Brain microvascular endothelial cell (primary cell): ENCODE results near the gene AGPS.

Experiments
- DNase-seq: peaks from one replicate; pipeline ENCODE4 v3.0.0-alpha.2; 2020
- H3K27ac ChIP-seq: fragments of 250-450 bp; sonication (Bioruptor Pico); 2 replicates; pipeline ENCODE4 v1.5.1; 2020; ENCODE audit warnings: mild to moderate bottlenecking, moderate library complexity
- H3K27me3 ChIP-seq: fragments of 250-450 bp; sonication (Bioruptor Pico); replicated peaks from 2 replicates; pipeline ENCODE4 v1.5.1; 2020; ENCODE audit warnings: mild to moderate bottlenecking
- H3K36me3 ChIP-seq: fragments of 250-450 bp; sonication (Bioruptor Pico); replicated peaks from 2 replicates; pipeline ENCODE4 v1.5.1; 2020; ENCODE audit warnings: mild to moderate bottlenecking
- H3K4me3 ChIP-seq: 2 replicates; pipeline ENCODE4 v1.5.1; 2011; ENCODE audit warnings: low read depth, mild to moderate bottlenecking, control low read depth, low read length, moderate library complexity
- in situ Hi-C: cut with HindIII; loops from 2 replicates; pipeline ENCODE4 v1.10.0; 2017; ENCODE audit warnings: low sequenced_read_pairs, low pct_ligation_motif_present
- TF ChIP-seq, protein P1 (sequence below): IDR thresholded peaks from 2 replicates; pipeline ENCODE4 v1.5.1; 2011; ENCODE audit warnings: low read depth, mild to moderate bottlenecking, moderate library complexity, low read length, control low read depth, inconsistent platforms; ENCODE audit errors: missing control alignments

AGPS gene

DNA sequence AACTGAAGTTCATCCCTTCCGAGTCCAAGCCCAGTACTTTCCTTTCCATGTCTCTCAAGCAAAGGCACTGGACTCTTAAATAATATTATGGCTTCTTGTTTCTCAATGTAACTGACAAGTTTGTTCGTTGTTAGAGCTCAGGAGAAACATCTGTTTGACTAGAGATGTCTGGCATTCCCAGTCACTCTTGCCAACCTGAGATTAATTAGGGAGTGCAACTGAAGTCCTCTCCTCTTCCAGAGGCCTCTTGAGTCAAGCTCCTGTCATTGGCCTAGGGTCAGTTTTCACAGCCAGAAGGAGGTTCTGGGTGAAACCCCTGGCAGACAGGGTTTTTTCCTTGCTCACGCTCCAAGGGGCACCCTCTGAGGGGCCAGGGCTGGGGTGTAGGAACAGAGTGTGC lies 196.1 kb downstream of the AGPS start:
- H3K27ac ChIP-seq = no peak overlapping the region
- H3K4me3 ChIP-seq = no peak overlapping the region
- no peaks in the 10 kb centered on the region for H3K27me3 ChIP-seq
- TF ChIP-seq, protein P1, sequence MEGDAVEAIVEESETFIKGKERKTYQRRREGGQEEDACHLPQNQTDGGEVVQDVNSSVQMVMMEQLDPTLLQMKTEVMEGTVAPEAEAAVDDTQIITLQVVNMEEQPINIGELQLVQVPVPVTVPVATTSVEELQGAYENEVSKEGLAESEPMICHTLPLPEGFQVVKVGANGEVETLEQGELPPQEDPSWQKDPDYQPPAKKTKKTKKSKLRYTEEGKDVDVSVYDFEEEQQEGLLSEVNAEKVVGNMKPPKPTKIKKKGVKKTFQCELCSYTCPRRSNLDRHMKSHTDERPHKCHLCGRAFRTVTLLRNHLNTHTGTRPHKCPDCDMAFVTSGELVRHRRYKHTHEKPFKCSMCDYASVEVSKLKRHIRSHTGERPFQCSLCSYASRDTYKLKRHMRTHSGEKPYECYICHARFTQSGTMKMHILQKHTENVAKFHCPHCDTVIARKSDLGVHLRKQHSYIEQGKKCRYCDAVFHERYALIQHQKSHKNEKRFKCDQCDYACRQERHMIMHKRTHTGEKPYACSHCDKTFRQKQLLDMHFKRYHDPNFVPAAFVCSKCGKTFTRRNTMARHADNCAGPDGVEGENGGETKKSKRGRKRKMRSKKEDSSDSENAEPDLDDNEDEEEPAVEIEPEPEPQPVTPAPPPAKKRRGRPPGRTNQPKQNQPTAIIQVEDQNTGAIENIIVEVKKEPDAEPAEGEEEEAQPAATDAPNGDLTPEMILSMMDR = no peak
- no peaks in the 10 kb centered on the region for H3K36me3 ChIP-seq
- no peak for DNase-seq
- in situ Hi-C loops = no loop called here

DNA sequence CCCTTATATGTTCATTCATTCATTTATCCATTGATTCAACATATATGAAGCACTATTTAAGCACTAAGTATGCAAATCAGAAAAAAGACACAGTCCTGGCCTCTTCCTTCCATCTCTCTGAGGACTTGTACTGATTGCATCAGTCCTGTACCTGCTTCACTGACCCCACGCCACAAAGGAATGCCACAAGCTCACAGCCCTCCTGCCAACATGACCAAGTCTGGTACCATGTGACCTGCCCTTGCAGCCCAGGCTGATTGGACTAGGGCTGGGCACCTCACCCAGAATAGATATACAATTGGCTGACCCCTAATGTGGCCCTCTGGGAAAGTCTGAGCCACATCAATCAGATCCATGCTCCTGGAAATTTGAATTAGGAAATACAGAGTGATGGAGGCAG lies 196.6 kb downstream of the AGPS start:
- in situ Hi-C loops = no loop called here

DNA sequence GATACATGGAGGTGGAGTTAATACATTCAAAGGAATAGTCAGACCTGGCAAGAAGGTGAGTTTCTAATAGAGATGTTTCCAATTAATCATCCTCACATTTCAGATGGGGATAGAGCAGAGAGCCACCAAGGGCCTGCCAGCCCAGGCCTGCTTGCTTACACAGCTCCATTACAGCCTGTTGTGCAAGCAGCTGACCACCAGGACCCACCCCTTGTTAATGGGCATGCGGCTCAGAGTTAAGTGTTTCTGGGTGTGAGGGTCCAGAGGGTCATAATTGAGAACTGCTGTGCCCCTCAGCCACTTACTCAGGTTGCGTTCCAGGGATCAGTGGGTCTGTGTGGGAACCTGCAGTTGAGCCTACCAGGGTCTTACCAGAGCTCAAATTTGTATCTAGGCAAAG lies 199.8 kb downstream of the AGPS start:
- no peak for DNase-seq
- no peak overlapping the region for H3K4me3 ChIP-seq
- in situ Hi-C loops = no loop called here
- H3K36me3 ChIP-seq = no peaks in the 10 kb centered on the region
- no peak overlapping the region for H3K27ac ChIP-seq
- TF ChIP-seq, protein P1 = no peak
- H3K27me3 ChIP-seq = no peaks in the 10 kb centered on the region

More for the DNA sequence above, 196.6 kb downstream of the AGPS start:
- TF ChIP-seq, protein P1 = no peak
- no peak for DNase-seq
- H3K36me3 ChIP-seq = no peaks in the 10 kb centered on the region
- H3K27me3 ChIP-seq = no peaks in the 10 kb centered on the region
- H3K27ac ChIP-seq = no peak overlapping the region
- H3K4me3 ChIP-seq = no peak overlapping the region

DNA sequence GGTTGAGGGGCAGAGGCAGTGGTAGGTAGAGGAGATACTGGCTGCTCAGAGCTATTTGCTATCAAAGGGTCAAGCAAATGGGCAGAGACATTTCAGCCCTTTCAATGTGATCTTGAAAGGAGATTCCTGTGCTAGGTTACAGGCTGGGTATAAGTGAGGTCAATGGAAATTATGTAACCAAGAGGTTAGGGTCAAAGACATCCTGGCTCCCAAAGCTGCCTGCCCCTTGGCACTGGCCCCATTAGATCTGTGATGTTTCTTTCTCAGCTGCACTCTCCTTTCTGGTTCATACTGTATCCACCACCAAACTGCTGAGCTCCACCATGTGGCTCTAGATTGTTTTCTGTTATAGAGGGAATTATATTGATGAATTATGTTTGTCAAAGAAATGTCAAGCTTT lies 200.4 kb downstream of the AGPS start:
- Histone ChIP-seq H3K4me3 (no peak overlapping the region), H3K27ac (no peak overlapping the region), H3K27me3 (no peaks in the 10 kb centered on the region), H3K36me3 (no peaks in the 10 kb centered on the region)
- DNase-seq = no peak
- in situ Hi-C loops = no loop called here
- TF ChIP-seq, protein P1 = no peak

DNA sequence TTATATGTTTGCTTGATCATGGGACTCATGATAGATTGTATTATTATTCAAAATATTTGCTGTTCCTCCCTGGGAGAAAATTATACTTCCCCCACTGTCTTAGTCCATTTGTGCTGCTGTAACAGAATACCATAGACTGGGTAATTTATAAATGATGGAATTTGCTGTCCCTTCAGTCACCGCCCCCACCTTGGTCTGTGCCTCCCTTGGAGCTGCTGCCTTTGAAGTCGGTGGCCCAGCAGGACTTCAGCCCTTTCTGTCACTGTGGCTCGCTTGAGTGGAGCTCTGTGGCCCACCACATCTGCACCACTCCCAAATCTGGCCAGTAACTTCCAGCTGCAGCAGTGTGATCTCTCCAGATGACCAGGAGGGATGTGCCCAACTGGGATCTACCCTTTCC lies 200.8 kb downstream of the AGPS start:
- TF ChIP-seq, protein P1 = no peak
- Histone ChIP-seq H3K36me3 (no peaks in the 10 kb centered on the region), H3K4me3 (no peak overlapping the region), H3K27me3 (peaks cover 2% of the 10 kb centered on the region), H3K27ac (no peak overlapping the region)
- in situ Hi-C loops = no loop called here
- DNase-seq = no peak
